HEK293 (cell line): ENCODE measurements around the gene PALM.

Source experiments
- CTCF ChIA-PET: fragments of 350-600 bp; formaldehyde crosslinking; extraction: SDS; loops from one replicate; lab custom pipeline; 2021; ENCODE audit warnings: antibody characterized with exemption; lab: Yijun Ruan, JAX
- POLR2A ChIA-PET: fragments of 300-600 bp; formaldehyde crosslinking; extraction: SDS; loops from one replicate; lab custom pipeline; 2020; ENCODE audit warnings: antibody characterized with exemption, inconsistent platforms; lab: Yijun Ruan, JAX
- H3K27ac ChIP-seq: fragments of 200-500 bp; sonication (Bioruptor generic); 2 replicates; pipeline ENCODE4 v1.5.1; 2014; ENCODE audit warnings: low read depth, low read length, control low read depth, inconsistent platforms; ENCODE audit errors: extremely low read depth
- H3K36me3 ChIP-seq, 2 experiments: fragments of 200-500 bp in 1 of 2; sonication (Bioruptor generic) in 1 of 2; 1 replicate in 1 of 2; 2 replicates in 1 of 2; pipeline ENCODE4 v1.5.1; 2014 to 2017; ENCODE audit warnings: inconsistent platforms in 2 of 2, low read length in 2 of 2; ENCODE audit not compliant: control insufficient read depth in 2 of 2, insufficient read depth in 1 of 2
- H3K4me1 ChIP-seq: fragments of 200-500 bp; sonication (Bioruptor generic); 2 replicates; pipeline ENCODE4 v1.5.1; 2014; ENCODE audit warnings: mild to moderate bottlenecking, low read length, inconsistent platforms; ENCODE audit not compliant: control insufficient read depth, insufficient read depth
- H3K4me3 ChIP-seq: 2 replicates; pipeline ENCODE4 v1.5.1; 2011; ENCODE audit warnings: low read depth, mild to moderate bottlenecking, control low read depth, low read length, moderate library complexity
- H3K9me3 ChIP-seq: fragments of 200-500 bp; sonication (Bioruptor generic); 2 replicates; pipeline ENCODE4 v1.5.1; 2014; ENCODE audit warnings: low read depth, low read length, inconsistent platforms; ENCODE audit not compliant: control insufficient read depth, insufficient read depth
- GFI1B ChIP-seq: fragments of 450-650 bp; formaldehyde crosslinking; IDR thresholded peaks from 2 replicates; pipeline ENCODE4 v1.5.1; 2016; ENCODE audit warnings: missing biosample characterization, missing genetic modification characterization
- OVOL3 ChIP-seq: fragments of 450-650 bp; formaldehyde crosslinking; IDR thresholded peaks from 2 replicates; pipeline ENCODE4 v1.5.1; 2016; ENCODE audit warnings: missing biosample characterization, missing genetic modification characterization
- SCRT2 ChIP-seq: fragments of 450-650 bp; formaldehyde crosslinking; IDR thresholded peaks from 2 replicates; pipeline ENCODE4 v1.5.1; 2016; ENCODE audit warnings: missing biosample characterization, missing genetic modification characterization
- ZBTB1 ChIP-seq: fragments of 450-650 bp; formaldehyde crosslinking; IDR thresholded peaks from 2 replicates; pipeline ENCODE4 v1.5.1; 2016; ENCODE audit warnings: missing biosample characterization, missing genetic modification characterization
- ZFHX2 ChIP-seq: fragments of 450-650 bp; formaldehyde crosslinking; conservative IDR thresholded peaks from 2 replicates; pipeline ENCODE4 v1.5.1; 2016; ENCODE audit warnings: missing biosample characterization, missing genetic modification characterization
- ZNF157 ChIP-seq: fragments of 450-650 bp; formaldehyde crosslinking; IDR thresholded peaks from 2 replicates; pipeline ENCODE4 v1.5.1; 2016; ENCODE audit warnings: missing biosample characterization, missing genetic modification characterization
- ZNF16 ChIP-seq: fragments of 450-650 bp; formaldehyde crosslinking; IDR thresholded peaks from 2 replicates; pipeline ENCODE4 v1.5.1; 2016; ENCODE audit warnings: low read depth, missing biosample characterization, missing genetic modification characterization
- ZNF211 ChIP-seq: fragments of 450-650 bp; formaldehyde crosslinking; IDR thresholded peaks from 2 replicates; pipeline ENCODE4 v1.5.1; 2016; ENCODE audit warnings: low read depth, missing biosample characterization, missing genetic modification characterization
- ZNF341 ChIP-seq: fragments of 450-650 bp; formaldehyde crosslinking; IDR thresholded peaks from 2 replicates; pipeline ENCODE4; 2016; ENCODE audit warnings: low read depth, missing biosample characterization, missing genetic modification characterization
- ZNF404 ChIP-seq: fragments of 450-650 bp; formaldehyde crosslinking; IDR thresholded peaks from 2 replicates; pipeline ENCODE4 v1.5.1; 2017; ENCODE audit warnings: missing biosample characterization, missing genetic modification characterization
- ZNF600 ChIP-seq: fragments of 450-650 bp; formaldehyde crosslinking; IDR thresholded peaks from 2 replicates; pipeline ENCODE4 v1.5.1; 2016; ENCODE audit warnings: missing biosample characterization, missing genetic modification characterization
- ZNF677 ChIP-seq: fragments of 450-650 bp; IDR thresholded peaks from 2 replicates; pipeline ENCODE4 v1.5.0; 2018; ENCODE audit warnings: missing biosample characterization, mild to moderate bottlenecking, missing genetic modification characterization, moderate library complexity
- ZNF747 ChIP-seq: fragments of 450-650 bp; formaldehyde crosslinking; IDR thresholded peaks from 2 replicates; pipeline ENCODE4 v1.5.1; 2016; ENCODE audit warnings: missing biosample characterization, missing genetic modification characterization
- TF ChIP-seq, protein P1 (sequence below): fragments of 450-650 bp; formaldehyde crosslinking; IDR thresholded peaks from 2 replicates; pipeline ENCODE4 v1.5.1; 2016; ENCODE audit warnings: missing biosample characterization, missing genetic modification characterization
- TF ChIP-seq, protein P2 (sequence below): fragments of 450-650 bp; formaldehyde crosslinking; IDR thresholded peaks from 2 replicates; pipeline ENCODE4 v1.5.1; 2016; ENCODE audit warnings: missing biosample characterization, missing genetic modification characterization
- TF ChIP-seq, protein P3 (sequence below): fragments of 450-650 bp; formaldehyde crosslinking; optimal IDR thresholded peaks from 2 replicates; pipeline ENCODE3; 2016; ENCODE audit warnings: missing biosample characterization, mild to moderate bottlenecking, missing genetic modification characterization
- TF ChIP-seq, protein P4 (sequence below): fragments of 450-650 bp; formaldehyde crosslinking; IDR thresholded peaks from 2 replicates; pipeline ENCODE4 v1.5.1; 2016; ENCODE audit warnings: missing biosample characterization, missing genetic modification characterization
- TF ChIP-seq, protein P5 (sequence below): fragments of 450-650 bp; formaldehyde crosslinking; IDR thresholded peaks from 2 replicates; pipeline ENCODE4 v1.5.1; 2016; ENCODE audit warnings: missing biosample characterization, missing genetic modification characterization
- TF ChIP-seq, protein P6 (sequence below): fragments of 450-650 bp; formaldehyde crosslinking; IDR thresholded peaks from 2 replicates; pipeline ENCODE4 v1.5.1; 2017; ENCODE audit warnings: missing biosample characterization, missing genetic modification characterization

PALM gene

DNA sequence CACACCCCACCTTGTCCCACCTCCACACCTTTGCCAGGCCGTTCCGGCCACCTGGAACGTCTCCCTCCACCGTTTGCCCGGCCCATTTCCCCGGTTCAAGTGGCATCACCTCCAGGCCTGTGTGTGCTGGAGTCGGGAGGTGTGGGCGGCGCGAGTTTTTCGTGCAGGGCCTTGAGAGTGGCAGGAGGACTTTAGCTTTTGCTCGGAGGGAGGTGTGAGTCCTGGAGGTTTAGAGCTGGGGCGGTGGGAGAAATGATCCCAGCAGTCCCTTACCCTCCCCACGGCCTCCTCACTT, 4.3 kb upstream of the PALM start:
- ChIA-PET POLR2A (interaction anchor here (0.5 to 1.5 kb wide), 4 partner anchors 20 to 27 kb away, joined by 3 to 4 read pairs (median 4); no protein-coding TSS in a partner anchor), CTCF (interaction anchor here (0.6 to 1.5 kb wide), 3 partner anchors 29 to 599 kb away, joined by 4 to 5 read pairs (median 4); no protein-coding TSS in a partner anchor)
- Histone ChIP-seq H3K4me3 (no peak overlapping the region), H3K27ac (no peak overlapping the region), H3K9me3 (no peaks in the 10 kb centered on the region), H3K4me1 (no peaks in the 10 kb centered on the region), H3K36me3 (no peaks in the 10 kb centered on the region)
- TF ChIP-seq OVOL3 (tag by site-specific recombination) = no peak
- no peak for TF ChIP-seq ZNF747
- TF ChIP-seq GFI1B (tag by site-specific recombination) = no peak
- no peak for TF ChIP-seq ZNF211
- TF ChIP-seq, protein P1, sequence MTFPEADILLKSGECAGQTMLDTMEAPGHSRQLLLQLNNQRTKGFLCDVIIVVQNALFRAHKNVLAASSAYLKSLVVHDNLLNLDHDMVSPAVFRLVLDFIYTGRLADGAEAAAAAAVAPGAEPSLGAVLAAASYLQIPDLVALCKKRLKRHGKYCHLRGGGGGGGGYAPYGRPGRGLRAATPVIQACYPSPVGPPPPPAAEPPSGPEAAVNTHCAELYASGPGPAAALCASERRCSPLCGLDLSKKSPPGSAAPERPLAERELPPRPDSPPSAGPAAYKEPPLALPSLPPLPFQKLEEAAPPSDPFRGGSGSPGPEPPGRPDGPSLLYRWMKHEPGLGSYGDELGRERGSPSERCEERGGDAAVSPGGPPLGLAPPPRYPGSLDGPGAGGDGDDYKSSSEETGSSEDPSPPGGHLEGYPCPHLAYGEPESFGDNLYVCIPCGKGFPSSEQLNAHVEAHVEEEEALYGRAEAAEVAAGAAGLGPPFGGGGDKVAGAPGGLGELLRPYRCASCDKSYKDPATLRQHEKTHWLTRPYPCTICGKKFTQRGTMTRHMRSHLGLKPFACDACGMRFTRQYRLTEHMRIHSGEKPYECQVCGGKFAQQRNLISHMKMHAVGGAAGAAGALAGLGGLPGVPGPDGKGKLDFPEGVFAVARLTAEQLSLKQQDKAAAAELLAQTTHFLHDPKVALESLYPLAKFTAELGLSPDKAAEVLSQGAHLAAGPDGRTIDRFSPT (tag by site-specific recombination) = no peak
- peak; percentile 46; the same call in 1 of the 2 replicates for TF ChIP-seq ZFHX2 (tag by site-specific recombination)
- TF ChIP-seq ZNF404 (tag by site-specific recombination) = no peak
- peak; percentile 67; the same call in 1 of the 2 replicates for TF ChIP-seq ZNF600 (tag by site-specific recombination)
- TF ChIP-seq ZNF341 (tag by site-specific recombination) = peak; percentile 94

DNA sequence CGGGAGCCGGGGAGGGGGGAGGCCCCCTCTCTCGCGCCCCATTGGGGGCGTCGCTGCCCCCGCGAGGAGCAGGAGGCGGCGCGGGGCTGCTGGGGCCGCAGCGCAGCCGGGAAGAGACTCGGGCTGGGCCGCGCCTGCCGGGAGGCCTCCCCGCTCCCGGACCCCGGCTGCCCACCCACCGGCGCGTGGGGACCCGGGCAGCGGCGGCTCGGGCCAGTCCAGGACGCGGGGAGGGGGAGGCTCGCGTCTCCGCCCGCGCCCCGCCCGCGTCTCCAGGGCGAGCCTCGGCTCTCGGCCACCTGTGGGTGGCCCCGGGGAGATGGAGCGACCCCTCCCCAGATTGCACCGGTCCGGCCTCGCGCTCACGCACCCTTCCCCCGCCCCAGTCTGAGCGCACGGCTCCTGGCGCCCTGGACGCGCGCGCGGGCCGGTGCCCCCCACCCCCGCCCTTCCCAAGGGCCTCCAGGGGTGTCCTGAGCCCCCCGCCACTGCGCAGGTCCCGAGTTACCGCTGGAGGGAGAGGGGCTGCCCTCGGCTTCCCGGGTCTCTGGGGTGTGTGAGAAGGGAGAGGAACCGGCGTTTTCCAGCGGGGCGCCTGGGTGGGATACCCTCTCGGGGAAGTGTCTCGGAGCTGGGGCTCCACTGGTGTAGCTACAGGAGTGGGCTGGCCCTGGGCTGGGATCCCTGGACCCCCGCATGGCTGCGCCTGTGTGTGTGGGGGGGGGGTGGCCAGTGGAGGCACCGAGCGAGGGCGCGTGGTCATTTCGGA, 645 bp downstream of the PALM start:
- CTCF ChIA-PET = interaction anchor here (0.7 to 1.0 kb wide), 2 partner anchors 21 to 123 kb away, joined by 3 to 4 read pairs; no protein-coding TSS in a partner anchor
- TF ChIP-seq ZBTB1 (tag by site-specific recombination) (no peak), ZNF157 (no peak), SCRT2 (peak; percentile 44; the same call in 1 of the 2 replicates), ZNF16 (tag by site-specific recombination) (no peak), GFI1B (tag by site-specific recombination) (no peak), ZNF677 (no peak)
- TF ChIP-seq, protein P2, sequence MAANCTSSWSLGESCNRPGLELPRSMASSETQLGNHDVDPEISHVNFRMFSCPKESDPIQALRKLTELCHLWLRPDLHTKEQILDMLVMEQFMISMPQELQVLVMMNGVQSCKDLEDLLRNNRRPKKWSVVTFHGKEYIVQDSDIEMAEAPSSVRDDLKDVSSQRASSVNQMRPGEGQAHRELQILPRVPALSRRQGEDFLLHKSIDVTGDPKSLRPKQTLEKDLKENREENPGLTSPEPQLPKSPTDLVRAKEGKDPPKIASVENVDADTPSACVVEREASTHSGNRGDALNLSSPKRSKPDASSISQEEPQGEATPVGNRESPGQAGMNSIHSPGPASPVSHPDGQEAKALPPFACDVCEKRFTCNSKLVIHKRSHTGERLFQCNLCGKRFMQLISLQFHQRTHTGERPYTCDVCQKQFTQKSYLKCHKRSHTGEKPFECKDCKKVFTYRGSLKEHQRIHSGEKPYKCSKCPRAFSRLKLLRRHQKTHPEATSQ (tag by site-specific recombination) = no peak
- TF ChIP-seq, protein P3, sequence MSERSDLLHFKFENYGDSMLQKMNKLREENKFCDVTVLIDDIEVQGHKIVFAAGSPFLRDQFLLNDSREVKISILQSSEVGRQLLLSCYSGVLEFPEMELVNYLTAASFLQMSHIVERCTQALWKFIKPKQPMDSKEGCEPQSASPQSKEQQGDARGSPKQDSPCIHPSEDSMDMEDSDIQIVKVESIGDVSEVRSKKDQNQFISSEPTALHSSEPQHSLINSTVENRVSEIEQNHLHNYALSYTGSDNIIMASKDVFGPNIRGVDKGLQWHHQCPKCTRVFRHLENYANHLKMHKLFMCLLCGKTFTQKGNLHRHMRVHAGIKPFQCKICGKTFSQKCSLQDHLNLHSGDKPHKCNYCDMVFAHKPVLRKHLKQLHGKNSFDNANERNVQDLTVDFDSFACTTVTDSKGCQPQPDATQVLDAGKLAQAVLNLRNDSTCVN = peak; percentile 42
- TF ChIP-seq, protein P4, sequence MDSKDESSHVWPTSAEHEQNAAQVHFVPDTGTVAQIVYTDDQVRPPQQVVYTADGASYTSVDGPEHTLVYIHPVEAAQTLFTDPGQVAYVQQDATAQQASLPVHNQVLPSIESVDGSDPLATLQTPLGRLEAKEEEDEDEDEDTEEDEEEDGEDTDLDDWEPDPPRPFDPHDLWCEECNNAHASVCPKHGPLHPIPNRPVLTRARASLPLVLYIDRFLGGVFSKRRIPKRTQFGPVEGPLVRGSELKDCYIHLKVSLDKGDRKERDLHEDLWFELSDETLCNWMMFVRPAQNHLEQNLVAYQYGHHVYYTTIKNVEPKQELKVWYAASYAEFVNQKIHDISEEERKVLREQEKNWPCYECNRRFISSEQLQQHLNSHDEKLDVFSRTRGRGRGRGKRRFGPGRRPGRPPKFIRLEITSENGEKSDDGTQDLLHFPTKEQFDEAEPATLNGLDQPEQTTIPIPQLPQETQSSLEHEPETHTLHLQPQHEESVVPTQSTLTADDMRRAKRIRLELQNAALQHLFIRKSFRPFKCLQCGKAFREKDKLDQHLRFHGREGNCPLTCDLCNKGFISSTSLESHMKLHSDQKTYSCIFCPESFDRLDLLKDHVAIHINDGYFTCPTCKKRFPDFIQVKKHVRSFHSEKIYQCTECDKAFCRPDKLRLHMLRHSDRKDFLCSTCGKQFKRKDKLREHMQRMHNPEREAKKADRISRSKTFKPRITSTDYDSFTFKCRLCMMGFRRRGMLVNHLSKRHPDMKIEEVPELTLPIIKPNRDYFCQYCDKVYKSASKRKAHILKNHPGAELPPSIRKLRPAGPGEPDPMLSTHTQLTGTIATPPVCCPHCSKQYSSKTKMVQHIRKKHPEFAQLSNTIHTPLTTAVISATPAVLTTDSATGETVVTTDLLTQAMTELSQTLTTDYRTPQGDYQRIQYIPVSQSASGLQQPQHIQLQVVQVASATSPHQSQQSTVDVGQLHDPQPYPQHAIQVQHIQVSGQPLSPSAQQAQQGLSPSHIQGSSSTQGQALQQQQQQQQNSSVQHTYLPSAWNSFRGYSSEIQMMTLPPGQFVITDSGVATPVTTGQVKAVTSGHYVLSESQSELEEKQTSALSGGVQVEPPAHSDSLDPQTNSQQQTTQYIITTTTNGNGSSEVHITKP = 0 out of 2 replicates have a peak, but pooled peaks have one; percentile 14
- TF ChIP-seq, protein P5, sequence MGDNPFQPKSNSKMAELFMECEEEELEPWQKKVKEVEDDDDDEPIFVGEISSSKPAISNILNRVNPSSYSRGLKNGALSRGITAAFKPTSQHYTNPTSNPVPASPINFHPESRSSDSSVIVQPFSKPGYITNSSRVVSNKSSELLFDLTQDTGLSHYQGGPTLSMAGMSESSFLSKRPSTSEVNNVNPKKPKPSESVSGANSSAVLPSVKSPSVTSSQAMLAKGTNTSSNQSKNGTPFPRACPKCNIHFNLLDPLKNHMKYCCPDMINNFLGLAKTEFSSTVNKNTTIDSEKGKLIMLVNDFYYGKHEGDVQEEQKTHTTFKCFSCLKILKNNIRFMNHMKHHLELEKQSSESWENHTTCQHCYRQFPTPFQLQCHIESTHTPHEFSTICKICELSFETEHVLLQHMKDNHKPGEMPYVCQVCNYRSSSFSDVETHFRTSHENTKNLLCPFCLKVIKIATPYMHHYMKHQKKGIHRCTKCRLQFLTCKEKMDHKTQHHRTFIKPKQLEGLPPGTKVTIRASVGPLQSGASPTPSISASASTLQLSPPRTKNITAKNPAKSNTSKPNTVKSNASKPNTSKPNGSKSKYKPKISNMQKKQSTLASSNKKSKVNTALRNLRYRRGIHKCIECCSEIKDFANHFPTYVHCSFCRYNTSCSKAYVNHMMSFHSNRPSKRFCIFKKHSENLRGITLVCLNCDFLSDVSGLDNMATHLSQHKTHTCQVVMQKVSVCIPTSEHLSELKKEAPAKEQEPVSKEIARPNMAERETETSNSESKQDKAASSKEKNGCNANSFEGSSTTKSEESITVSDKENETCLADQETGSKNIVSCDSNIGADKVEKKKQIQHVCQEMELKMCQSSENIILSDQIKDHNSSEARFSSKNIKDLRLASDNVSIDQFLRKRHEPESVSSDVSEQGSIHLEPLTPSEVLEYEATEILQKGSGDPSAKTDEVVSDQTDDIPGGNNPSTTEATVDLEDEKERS = no peak
- TF ChIP-seq, protein P6, sequence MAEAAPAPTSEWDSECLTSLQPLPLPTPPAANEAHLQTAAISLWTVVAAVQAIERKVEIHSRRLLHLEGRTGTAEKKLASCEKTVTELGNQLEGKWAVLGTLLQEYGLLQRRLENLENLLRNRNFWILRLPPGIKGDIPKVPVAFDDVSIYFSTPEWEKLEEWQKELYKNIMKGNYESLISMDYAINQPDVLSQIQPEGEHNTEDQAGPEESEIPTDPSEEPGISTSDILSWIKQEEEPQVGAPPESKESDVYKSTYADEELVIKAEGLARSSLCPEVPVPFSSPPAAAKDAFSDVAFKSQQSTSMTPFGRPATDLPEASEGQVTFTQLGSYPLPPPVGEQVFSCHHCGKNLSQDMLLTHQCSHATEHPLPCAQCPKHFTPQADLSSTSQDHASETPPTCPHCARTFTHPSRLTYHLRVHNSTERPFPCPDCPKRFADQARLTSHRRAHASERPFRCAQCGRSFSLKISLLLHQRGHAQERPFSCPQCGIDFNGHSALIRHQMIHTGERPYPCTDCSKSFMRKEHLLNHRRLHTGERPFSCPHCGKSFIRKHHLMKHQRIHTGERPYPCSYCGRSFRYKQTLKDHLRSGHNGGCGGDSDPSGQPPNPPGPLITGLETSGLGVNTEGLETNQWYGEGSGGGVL (tag by site-specific recombination) = peak; percentile 13; the same call in 1 of the 2 replicates

More for the DNA sequence above, 645 bp downstream of the PALM start:
- Histone ChIP-seq H3K36me3 (no peaks in the 10 kb centered on the region), H3K4me3 (peak overlapping the region; percentile 58), H3K4me1 (no peaks in the 10 kb centered on the region), H3K27ac (peak overlapping the region; percentile 60; the same call in 1 of the 2 replicates), H3K9me3 (no peaks in the 10 kb centered on the region)
- POLR2A ChIA-PET = interaction anchor here (2.2 kb wide), 1 partner anchor 30 kb away, joined by 10 read pairs; no protein-coding TSS in a partner anchor
